Measurements from ENCODE around the gene RIMBP2.

GRCh38 chr12:130674676-130675075 lies 41.4 kb downstream of the RIMBP2 start:
- TF ChIP-seq CTCF (IDR thresholded peaks at IDR 0.05; ENCODE audit: low read depth, low read length) (no peak), EZH2phosphoT487 (IDR thresholded peaks at IDR 0.05; ENCODE audit: low read depth) (no peak)

Data from OCI-LY3 (cell line).